Stimulated activated CD4-positive, alpha-beta T cell treated with anti-CD3 and anti-CD28 coated beads, Interleukin-12 subunit alpha, Interleukin-12 subunit beta, amount 100 ng/mL, for 24 hours (primary cell): ENCODE measurements around the gene ATG7.

Experiments used
- DNase-seq, 2 experiments: peaks; one replicate each; pipeline ENCODE4 v3.0.0-alpha.2; 2020; ENCODE audit warnings: low read depth in 2 of 2

The ATG7 gene

GRCh38 chr3:11536936-11537612 is 264.9 kb downstream of the ATG7 start:
- DNase-seq = no peak

- no peak for DNase-seq
Observed at GRCh38 chr3:11538581-11538980, 266.4 kb downstream of the ATG7 start.

- no peak for DNase-seq
Observed at GRCh38 chr3:11539218-11539617, 267.0 kb downstream of the ATG7 start.

- DNase-seq = no peak
Observed at GRCh38 chr3:11539677-11540076, 267.5 kb downstream of the ATG7 start.

- DNase-seq = no peak
Observed at GRCh38 chr3:11541321-11542303, 269.4 kb downstream of the ATG7 start.

GRCh38 chr3:11542551-11542950 is 270.4 kb downstream of the ATG7 start:
- no peak for DNase-seq

- DNase-seq = no peak
Observed at GRCh38 chr3:11543141-11543947, 271.1 kb downstream of the ATG7 start.

- DNase-seq = no peak
Observed at GRCh38 chr3:11543948-11544387, 271.8 kb downstream of the ATG7 start.

GRCh38 chr3:11544412-11545181 is 272.4 kb downstream of the ATG7 start:
- DNase-seq = no peak

GRCh38 chr3:11545186-11545851 is 273.1 kb downstream of the ATG7 start:
- DNase-seq = no peak

- DNase-seq = no peak
Observed at GRCh38 chr3:11546657-11547302, 274.6 kb downstream of the ATG7 start.

- no peak for DNase-seq
Observed at GRCh38 chr3:11547498-11547897, 275.3 kb downstream of the ATG7 start.

- no peak for DNase-seq
Observed at GRCh38 chr3:11548721-11549131, 276.5 kb downstream of the ATG7 start.

- no peak for DNase-seq
Observed at GRCh38 chr3:11549580-11550140, 277.5 kb downstream of the ATG7 start.

GRCh38 chr3:11551036-11551435 is 278.8 kb downstream of the ATG7 start:
- no peak for DNase-seq

GRCh38 chr3:11552289-11553264 is 280.4 kb downstream of the ATG7 start:
- DNase-seq = no peak

- DNase-seq = no peak
Observed at GRCh38 chr3:11553436-11554235, 281.4 kb downstream of the ATG7 start.

GRCh38 chr3:11554236-11554610 is 282.0 kb downstream of the ATG7 start:
- DNase-seq = no peak
